ENCODE measurements around the gene ALOX5.
"Not testable (repeated sequence)": the region's sequence is repeated elsewhere in the genome, so short reads cannot be mapped to it uniquely, and the experiment has no call there.

The ALOX5 gene

DNA sequence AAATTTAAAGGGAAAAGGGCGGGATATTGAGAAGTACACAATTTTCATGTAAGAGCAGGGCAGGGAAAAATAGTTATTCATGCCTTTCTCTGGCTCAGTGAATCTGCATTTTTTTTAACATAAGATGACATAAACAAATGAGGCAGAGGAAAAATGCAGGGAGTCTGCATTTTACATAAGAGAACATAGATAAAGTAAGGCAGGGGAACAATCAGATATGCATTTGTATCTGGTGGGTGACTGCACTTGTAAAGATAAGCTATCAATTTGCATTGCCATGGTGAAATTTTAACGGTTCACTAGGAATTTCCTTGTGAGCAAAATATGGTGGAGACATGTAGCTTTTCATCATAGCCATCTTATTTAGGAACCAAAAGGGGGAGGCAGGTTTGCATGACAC is 33.5 kb downstream of the ALOX5 start:
- peak; percentile 83 for DNase-seq

DNA sequence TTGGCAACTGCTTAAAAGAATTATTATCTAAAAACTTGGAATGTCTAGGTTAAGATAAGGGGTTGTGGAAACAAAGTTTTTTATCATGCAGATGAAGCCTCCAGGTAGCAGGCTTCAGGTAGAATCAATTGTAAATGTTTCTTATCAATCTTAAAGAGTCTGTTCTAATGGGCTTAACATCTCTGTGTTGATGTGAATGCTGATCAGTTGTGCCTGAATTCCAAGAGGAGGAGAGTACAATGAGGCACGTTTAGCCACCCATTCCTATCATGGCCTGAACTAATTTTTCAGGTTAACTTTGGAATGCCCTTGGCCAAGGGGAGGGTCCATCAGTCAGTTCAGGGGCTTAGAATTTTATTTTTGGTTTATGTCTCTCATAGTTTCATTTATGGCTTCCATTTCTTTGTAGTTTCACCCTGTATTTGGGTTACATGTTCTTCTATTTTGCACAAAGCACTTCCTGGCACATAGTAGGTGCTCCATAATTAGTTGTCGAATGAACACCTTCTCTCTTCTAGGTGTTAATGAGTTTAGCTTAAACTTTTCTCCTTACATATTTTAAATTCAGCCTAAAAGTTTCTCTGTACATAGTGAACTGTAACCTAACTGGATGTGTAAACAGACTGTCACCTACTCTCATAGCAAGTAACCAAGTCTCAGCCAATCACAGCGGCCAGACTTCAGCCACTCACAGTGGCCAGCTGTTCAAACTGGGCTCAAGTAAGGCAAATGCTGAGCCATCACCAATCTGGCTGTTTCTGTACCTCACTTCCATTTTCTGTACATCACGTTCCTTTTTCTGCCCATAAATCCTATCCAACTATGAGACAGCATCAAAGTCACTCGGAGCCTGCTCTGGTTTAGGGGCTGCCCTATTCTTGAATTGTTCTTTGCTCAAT is 34.7 kb downstream of the ALOX5 start:
- DNase-seq, result peak; percentile 32

DNA sequence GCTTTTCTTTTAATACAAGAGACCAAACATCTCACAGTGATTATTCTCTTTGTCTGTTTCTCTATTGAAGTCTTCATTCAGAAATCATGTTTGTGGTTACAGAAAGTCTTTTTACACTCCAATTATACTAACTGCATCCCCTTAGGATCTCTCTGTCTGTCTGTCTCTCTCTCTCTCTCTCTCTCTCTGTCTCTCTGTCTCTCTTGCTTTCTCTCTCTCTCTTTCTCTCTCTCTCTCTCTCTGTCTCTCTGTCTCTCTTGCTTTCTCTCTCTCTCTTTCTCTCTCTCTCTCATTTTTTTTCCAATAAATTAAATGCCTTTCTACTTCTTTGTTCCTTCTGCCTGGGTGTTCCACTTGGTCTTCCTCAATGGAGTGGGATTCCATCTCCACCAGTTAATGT is 35.3 kb downstream of the ALOX5 start:
- DNase-seq, result not testable (repeated sequence)

DNA sequence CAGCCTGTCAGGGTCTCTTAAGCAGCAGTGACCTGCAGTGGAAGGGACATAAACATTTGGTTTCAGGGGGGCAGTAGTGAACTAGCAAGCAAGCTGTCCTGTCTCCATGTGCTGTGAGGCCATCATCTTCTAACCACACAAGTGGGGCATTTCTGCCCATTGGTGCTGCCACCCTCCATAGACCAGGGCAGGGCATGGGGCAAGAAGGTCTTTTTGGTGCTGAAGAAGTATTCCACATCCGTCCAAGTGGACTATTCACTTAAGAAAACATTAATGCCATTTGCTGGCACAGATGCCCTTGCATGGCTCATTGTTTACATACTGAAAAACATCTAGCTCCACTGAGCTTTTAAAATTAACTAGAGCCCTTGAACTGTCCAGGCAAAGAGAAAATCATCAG is 35.8 kb downstream of the ALOX5 start:
- peak; percentile 14 for DNase-seq

DNA sequence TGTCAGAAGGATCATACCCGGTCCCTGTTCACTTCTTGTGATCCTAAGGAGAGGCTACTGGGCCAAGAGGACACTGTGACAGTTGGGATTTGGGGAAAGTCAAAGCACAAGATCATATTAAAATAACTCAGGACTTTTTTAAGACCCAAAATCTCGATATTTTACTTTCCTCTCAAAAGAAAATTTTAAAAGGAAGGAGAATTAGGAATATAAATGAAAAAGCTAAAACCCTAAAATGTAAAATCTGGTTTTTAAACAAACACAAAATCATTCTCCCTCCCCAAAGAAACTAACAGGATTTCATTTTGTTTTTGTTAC is 36.4 kb downstream of the ALOX5 start:
- DNase-seq, result peak; percentile 16

GRCh38 chr10:45410807-45411606 is 37.0 kb downstream of the ALOX5 start:
- peak; percentile 93 for DNase-seq

GRCh38 chr10:45411607-45411940 is 37.6 kb downstream of the ALOX5 start:
- no peak for DNase-seq

DNA sequence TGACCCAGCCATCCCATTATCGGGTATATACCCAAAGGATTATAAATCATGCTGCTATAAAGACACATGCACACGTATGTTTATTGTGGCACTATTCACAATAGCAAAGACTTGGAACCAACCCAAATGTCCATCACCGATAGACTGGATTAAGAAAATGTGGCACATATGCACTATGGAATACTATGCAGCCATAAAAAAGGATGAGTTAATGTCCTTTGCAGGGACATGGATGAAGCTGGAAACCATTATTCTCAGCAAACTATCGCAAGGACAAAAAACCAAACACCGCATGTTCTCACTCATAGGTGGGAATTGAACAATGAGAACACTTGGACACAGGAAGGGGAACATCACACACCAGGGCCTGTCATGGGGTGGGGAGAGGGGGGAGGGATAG is 41.0 kb downstream of the ALOX5 start:
- not testable (repeated sequence) for DNase-seq

DNA sequence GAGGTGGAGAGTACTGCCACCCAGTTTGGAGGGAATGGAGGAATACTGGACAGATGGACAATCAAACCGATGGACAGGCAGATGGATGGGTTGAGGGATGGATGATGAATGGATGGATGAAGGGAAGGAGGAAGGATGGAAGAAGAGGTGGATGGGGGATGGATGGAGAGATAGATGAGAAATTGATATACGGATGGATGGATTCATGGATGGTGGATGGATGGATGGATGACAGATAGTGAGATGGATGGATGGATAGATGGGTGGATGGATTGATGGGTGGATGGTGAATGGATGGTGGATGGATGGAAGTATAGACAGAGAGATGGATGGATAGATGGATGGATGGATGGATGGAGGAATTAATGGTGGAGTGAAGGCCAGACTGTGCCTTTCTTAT is 42.6 kb downstream of the ALOX5 start:
- DNase-seq, result no peak

DNA sequence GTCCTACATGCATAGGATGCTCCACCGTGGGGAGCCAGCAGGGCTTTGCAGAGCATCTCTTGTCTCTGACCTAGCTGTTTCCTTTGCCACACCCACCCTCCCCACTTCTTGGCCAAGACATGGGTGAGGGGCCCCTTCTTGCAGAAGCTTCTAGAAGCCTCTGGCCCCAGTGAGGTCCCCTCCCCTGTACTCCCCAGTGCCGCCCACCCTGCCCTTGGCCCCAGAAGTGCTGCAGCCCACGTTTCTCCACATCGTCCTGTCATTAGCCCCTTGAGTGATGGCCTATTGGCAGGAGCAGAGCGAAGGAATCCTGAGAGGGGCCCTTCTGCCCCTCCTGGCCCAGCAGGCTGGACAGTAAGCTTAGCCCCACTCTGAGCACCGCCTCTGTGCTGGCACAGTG is 43.7 kb downstream of the ALOX5 start:
- DNase-seq, result no peak

DNA sequence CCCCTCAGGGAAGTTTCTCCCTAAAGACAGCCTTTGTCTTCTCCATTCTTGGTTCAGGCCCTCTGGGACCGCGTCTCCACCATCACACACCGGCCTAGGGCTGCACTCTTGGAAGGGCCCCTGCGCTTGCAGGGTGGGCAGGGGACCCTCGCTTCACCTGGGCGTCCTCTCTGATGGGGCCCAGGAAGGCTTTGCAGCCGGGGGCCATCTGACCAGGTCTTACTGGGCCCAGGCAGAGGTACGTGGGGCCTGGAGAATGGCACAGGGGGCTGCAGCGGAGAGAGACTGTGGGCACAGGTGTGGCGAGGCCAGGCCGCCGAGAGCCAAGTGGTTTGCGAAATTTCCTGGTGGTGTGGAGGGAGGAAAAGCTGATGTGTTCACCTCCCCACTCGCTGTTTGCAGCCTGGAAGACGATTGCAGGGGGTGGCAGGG is 44.4 kb downstream of the ALOX5 start:
- no peak for DNase-seq

DNA sequence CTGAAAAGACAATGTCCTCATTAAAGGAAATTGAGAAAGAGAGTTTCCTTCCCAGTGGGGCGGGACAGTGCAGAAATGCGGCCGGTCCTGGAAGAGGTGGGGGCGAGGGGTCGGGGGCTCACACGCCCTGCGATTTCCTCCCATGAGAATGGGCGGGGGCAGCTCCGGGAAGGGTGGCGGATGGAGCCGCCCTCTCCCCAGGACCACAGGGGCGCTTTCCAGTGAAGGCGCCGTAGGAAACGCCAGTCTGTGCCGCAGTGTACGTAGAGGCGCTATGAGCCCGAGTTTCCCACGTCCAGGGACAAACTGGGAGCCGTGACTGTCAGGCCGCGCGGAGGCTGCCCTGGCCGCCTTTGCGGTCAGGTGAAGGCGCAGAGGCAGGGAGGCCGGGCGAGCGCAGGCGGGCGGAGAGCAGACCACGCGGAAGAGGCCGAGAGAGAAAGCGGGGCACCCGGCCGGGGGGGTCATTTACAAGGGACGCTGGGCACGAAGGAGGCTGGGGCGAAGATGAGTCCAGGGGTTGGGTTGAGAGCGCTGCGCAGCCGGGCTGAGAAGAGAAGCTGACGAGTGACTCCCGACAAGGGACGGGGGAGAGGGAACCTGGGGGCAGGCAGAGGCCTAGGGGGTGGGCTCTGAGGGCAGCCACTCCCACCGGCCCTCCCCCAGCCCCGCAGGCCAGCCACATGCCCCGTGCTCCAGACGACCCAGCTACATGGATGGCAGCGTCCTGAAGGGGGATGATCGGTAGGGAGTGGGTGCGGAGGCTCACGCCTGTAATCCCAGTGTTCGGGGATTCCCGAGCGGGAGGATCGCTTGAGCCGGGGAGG is 45.0 kb downstream of the ALOX5 start:
- peak; percentile 77 for DNase-seq

DNA sequence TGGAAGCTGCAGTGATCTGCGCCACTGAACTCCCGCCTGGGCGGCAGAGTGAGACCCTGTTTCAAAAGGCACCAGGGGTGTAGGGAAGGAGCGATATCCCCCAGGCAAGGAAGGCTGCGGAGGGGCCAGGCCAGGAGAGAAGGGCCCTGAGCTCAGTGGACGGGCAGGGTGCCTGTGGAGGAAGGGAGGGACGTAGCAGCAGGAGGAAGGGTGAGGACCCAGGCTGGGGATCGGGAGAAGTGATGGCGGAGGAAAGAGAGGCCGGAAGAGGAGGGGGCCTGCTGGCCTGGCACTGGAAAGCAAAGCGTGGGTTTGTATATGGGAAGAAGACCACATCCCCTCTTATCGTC is 45.6 kb downstream of the ALOX5 start:
- DNase-seq, result peak; percentile 21

DNA sequence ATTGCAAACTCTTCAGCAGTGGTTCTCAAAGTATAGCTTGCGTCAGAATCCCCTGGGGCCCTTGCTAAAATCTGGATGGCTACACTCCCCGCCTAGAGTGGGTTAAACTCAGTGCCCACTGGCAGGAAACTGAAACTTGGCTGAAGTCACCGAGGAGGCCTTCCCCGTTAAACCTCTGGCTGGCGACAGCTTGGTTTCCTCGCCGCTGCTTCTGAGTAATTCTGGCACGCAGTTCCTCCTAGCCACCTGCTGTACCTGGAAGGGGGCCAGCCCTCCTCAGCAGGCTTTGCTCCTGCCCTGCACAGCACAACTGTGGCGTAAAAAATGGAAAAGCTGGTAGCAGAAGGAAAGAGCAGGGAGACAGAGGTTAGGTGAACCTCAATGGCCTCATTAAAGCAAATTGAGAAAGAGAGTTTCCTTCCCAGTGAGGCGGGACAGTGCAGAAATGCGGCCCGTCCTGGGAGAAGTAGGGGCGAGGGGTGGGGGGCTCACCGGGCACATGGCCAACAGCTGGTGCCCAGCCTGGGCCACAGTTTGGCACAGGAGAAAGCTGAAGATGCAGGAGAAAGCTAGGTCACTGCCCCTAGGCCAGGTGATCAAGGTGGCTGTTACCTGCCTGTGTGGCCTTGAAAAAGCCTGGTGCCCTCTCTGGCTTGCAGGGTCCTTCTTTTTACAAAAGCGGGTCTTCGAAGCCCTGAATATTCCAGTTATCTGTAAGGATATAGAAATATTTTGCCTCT is 46.6 kb downstream of the ALOX5 start:
- peak; percentile 77 for DNase-seq

DNA sequence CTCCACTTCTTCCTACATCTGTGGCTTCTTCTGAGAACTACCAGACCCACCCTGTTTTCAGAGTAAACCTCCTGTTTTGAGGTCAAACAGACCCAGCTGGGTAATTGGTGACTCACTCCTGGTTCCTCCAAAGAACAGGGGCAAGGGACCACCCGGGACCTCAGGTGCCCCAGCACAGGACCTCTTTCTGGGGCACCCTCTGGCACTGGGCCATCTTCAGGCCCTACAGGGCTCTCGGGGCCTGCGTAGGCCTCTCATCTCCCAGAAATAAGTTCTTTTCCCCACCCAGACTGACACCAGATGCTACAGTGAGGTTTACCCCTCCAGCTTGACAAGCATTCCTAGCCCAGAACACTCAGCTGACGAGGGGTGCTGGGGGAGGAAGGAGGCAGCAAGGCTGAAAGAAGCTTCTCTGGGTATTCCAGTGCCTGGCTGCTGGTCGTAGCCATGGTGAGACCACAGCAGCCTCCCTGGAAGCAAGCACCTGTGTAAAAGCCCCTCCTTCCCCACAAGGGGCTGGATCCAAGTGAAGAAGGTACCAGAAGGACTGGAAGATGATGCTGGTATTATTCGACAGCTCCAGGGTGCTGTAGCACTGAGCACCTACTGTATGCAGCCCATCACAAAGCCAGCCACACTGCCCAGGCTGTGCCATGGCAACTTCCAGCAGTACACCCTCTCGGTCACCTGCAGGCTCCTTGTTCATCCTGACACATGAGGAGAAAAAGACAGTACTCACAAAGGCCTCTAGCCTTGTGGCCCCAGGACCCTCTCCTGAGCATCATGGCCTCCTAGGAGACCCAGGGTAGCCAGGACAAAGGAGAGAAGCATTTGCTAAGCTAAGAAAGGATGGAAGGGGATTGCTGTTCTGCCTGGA is 47.4 kb downstream of the ALOX5 start:
- DNase-seq, result peak; percentile 88

DNA sequence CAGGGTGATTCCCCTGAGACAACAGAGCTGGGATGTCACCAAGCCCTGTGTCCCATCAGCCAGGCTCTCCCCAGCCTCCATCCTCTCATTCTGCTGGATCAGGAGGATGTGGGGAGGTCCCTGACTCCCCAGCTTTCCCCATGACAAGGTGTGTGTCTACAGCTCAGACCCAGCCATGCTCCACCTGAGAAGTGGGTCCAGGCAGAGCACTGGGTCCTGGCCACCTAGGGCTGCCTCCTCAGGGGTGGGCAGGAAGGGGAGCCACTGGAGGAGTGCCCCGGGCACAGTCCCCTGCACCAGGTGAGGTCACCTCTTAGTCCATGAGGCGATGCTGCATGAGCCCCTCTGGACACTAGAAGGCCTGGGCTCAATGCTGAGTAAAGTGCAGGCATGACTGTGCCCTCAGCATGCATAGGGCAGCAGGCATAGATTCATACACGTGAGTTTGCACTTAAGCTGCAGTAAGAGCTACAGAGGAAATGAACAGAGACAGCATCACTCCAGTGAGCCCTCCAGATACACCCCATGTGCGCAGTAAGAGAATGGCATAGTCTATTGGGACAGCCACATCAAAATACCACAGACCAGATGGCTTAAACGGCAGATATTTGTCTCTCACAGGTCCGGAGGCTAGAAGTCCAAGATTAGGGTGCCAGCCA is 48.3 kb downstream of the ALOX5 start:
- DNase-seq, result no peak

- DNase-seq, result no peak
Measured at GRCh38 chr10:45422866-45423659, 49.0 kb downstream of the ALOX5 start.

DNA sequence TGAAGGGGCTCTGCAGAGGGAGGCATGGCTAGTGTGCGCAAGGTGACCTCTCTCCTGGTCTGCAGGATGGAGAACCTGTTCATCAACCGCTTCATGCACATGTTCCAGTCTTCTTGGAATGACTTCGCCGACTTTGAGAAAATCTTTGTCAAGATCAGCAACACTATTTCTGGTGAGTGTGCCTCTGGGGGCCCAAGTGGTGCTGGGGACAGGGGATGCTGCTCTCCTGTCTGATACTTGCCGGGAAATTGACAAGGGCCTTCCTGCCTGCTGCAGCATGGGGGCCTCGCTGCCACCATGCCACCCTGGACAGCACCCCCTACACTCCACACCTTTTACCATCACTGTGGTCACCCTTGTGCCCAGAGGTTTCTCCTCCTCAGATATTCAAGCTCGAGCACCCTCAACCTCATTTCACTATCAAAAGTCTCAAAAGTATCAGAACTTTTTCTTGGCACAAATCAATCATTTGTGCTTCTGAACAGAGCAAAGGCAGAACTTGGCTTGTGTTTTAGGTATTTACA is 50.0 kb downstream of the ALOX5 start:
- DNase-seq, result no peak

DNA sequence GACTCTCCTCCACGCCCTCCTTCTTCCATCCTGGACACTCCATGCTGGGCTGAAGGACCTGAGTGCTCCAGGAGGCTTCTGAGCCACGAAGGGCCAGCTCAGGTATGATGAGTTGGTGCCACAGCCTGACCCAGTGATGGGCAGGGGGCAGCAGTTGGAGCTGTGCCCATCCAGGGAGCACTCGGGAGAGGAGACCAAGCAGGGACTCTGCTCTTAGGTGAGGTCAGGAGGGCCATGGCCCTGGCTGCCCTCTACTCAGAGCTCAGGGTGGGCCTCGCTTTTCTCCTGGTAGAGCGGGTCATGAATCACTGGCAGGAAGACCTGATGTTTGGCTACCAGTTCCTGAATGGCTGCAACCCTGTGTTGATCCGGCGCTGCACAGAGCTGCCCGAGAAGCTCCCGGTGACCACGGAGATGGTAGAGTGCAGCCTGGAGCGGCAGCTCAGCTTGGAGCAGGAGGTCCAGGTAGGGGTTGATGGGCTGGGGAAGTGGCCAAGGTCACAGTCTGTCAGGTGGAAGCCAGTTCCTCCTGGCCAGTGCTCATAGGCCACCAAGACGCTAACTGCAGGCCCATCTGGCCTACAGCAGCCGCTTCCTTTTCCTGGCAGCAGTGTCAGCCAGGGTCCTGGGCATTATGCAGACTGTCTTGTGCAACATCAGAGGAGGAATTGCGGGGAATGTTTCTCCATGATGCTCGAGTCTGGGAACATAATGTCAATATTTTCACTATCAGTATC is 50.8 kb downstream of the ALOX5 start:
- no peak for DNase-seq

All from hematopoietic multipotent progenitor cell treated with erythropoietin and hydrocortisone succinate and interleukin-3 and kit ligand, for 8 days (in vitro differentiated cells).